GM12872 (cell line): ENCODE results near the gene WWTR1.

Experiments
- TF ChIP-seq, protein P1 (sequence below): IDR thresholded peaks from 3 replicates; pipeline ENCODE4 v1.5.1; 2011; ENCODE audit warnings: low read depth, mild to moderate bottlenecking, low read length, moderate library complexity; ENCODE audit not compliant: insufficient read depth

The WWTR1 gene

DNA sequence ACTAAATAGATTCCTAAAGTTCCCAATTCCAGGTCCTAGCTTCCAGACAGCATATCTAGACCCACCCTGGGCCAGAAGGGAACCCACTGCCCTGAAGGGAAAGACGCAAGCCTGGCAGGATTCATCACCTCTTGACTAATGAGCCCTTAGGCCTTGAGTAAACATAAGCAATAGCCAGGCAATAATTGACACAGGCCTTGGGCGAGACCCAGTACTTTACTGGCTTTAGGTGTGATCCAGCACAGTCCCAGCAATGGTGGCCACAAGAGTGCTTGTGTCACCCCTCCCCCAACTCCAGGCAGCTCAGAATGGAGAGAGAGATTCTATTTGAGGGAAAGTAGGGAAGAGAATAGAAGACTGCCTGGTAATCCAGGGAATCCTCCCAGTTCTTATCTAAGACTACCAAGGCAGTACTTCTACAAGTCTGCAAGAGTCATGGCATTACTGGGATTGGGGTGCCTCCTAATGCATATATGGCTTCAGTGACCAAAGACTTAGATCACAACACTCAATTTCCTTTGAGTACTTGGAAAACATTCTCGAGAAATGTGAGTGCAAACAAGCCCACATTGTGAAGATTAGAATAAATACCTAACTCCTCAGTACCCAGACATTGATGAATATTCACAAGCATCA is 30.4 kb upstream of the WWTR1 start:
- TF ChIP-seq, protein P1, sequence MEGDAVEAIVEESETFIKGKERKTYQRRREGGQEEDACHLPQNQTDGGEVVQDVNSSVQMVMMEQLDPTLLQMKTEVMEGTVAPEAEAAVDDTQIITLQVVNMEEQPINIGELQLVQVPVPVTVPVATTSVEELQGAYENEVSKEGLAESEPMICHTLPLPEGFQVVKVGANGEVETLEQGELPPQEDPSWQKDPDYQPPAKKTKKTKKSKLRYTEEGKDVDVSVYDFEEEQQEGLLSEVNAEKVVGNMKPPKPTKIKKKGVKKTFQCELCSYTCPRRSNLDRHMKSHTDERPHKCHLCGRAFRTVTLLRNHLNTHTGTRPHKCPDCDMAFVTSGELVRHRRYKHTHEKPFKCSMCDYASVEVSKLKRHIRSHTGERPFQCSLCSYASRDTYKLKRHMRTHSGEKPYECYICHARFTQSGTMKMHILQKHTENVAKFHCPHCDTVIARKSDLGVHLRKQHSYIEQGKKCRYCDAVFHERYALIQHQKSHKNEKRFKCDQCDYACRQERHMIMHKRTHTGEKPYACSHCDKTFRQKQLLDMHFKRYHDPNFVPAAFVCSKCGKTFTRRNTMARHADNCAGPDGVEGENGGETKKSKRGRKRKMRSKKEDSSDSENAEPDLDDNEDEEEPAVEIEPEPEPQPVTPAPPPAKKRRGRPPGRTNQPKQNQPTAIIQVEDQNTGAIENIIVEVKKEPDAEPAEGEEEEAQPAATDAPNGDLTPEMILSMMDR, result no peak

DNA sequence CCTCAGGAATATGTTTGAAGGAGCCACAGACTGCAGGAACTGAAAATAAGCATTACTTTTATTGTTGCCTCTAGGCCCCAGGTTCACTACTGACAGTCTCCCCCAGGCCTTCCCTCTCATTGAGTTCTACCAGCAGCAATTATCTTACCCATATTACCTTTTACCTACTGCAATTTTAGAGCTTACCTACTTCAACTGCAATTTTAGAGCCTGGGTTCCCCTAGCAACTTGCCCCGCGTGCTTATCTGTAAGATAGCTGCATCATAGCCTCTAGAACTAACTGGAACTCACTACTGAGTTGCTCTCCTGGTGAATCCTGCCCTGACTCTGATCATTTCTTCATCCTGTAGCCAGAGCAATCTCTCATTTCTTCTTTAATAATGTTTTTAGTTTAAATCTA is 29.2 kb upstream of the WWTR1 start:
- TF ChIP-seq, protein P1, result no peak

DNA sequence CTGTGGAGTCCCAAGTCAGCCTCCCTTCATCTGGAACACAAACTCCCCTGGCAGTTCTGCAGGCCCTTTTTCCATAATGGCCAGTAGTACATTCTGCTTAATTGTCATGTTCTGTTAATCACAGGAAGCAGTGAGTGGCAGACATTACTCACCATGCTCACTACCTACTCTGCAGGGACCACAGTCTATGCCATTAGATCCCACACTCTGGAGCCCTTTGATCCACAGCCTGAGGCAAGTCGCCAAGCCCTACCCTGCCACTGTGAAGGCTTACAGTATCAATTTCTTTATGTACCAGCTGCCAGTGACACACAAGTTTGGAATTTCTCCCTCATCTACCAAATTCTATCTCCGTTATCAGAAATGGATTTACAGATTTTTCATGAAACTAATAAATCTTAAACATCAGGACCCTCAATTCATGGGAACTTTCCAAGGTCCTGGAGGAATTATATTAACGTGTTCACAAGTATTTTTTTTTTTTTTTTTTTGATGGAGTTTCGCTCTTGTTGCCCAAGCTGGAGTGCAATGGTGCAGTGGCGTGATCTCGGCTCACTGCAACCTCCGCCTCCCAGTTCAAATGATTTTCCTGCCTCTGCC is 20.6 kb upstream of the WWTR1 start:
- TF ChIP-seq, protein P1, result no peak

DNA sequence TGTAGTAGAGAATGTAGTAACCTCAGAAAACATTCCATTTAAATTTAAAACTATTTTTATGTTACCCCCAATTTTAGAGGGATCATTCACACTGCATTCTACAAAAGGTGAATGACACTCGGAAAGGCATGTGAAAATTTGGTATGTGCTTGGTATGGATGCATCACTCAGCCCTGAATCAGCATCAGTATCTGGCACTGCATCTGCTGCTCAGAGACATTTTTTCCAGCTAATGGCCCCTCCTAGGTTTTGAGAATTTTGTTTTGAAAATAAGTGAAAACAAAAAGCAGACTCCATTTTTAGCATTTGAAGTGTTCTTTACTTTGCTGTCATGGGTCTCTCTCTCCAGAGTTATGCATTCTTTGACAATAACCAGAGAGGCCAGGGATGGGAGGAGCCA is 15.6 kb upstream of the WWTR1 start:
- TF ChIP-seq, protein P1, result no peak

DNA sequence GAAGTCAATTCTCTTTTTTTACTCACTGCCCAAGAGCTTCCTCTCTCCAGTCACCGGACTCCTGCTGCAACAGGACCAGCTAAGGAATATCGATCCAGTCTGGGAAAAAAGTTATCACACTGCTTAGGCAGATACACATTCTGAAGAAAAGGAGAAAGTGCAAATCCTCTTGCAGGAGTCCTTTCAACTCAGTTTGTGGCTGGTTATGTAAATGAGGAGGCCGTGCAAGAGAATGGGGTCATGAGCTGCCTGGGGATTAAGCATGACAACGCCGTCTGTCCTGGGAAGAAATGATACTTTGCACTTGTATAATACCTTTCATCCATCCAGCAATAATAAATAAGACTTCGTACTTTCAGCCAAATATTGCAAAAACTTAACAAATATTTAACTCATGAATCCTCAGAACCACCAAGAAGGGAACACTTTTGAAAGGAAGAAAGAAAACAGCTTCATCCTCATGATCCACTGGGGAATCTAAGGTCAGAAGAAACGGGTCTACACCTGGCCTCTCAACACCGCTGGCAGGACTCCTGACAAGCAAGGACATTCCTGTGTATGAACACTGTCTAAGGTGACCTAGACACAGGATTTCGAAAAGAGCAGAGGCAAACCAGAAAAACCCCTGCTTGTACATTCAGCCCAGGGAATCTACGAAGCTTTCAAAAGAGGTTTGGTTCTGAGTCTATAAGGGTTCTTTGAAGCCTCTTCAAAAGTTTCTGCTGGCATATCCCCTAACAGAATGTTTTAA is 13.1 kb upstream of the WWTR1 start:
- TF ChIP-seq, protein P1, result no peak

DNA sequence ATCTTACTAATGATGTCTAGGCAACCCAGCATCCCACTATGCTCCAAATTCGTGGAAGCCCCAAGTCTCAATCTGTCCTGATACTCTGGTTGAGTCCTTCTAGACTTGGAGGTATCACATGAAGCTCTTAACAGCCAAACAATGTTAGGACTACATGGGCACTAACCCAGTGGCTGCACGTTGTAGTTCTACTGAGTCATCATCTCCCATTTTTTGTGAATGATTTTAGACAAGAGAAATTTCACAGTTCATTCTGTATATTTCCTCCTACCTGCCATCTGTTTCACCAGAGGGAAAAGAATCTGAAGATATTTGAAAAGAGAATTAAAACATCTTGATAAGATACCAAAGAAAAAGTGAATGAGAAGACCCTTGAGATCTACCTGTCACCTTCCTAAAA is 9.8 kb upstream of the WWTR1 start:
- TF ChIP-seq, protein P1, result no peak

DNA sequence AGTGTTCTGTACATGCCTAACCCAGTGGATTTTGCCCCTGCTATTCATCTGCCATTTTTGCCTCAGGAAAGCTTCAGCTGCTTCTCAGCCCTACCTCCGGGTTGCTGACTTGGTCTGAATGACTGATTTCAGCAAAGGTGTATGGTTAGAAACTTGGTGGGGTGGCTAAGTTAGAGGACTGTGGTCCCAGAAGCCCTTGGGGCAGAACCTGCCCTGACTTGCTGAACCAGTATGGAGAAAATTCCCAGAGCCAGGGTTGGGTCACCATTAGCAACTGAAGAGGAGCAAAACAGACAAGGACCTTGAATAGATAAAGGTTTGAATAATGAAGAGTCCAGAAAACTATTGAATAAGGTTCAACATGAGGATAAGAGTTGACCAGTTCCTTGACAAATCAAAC is 6.1 kb upstream of the WWTR1 start:
- TF ChIP-seq, protein P1, result no peak
